Vagina (tissue), 2 donors: ENCODE results near the gene RAD23B.

Source experiments
- CTCF ChIP-seq, 3 experiments: fragments of 450-650 bp in 2 of 3; fragments of 200-600 bp in 1 of 3; sonication (generic) in 1 of 3; IDR thresholded peaks; one replicate each; pipeline ENCODE4 v1.5.1; 2017 to 2019; ENCODE audit warnings: antibody characterized with exemption in 3 of 3, mild to moderate bottlenecking in 2 of 3, moderate library complexity in 2 of 3
- POLR2A ChIP-seq, 2 donors: fragments of 450-650 bp; IDR thresholded peaks; one replicate each; pipeline ENCODE4 v1.6.1; 2017; ENCODE audit warnings: antibody characterized with exemption in 2 of 2, mild to moderate bottlenecking in 2 of 2, moderate library complexity in 2 of 2
- POLR2AphosphoS5 ChIP-seq, 2 donors: sonication (generic); formaldehyde crosslinking; IDR thresholded peaks; one replicate each; pipeline ENCODE4 v1.9.0; 2017; ENCODE audit warnings: antibody characterized with exemption in 2 of 2, mild to moderate bottlenecking in 2 of 2, low read depth in 1 of 2; ENCODE audit not compliant: insufficient read depth in 1 of 2

- TF ChIP-seq CTCF (IDR thresholded peaks at IDR 0.05) = no peak
- TF ChIP-seq POLR2AphosphoS5 (IDR thresholded peaks at IDR 0.05; ENCODE audit: insufficient read depth in 1 of 2, low read depth in 1 of 2) = no peak
- no peak for TF ChIP-seq POLR2A (IDR thresholded peaks at IDR 0.05)
Measured at GRCh38 chr9:107312376-107313050, 29.4 kb downstream of the RAD23B start.
